ENCODE results near the gene GINS2. TPM values are rescaled to one million over a fixed set of nuclear protein-coding genes. Genes with fewer than 3 reads are reported as not detected.

The GINS2 gene
- total RNA-seq, 6 experiments from 2014 or later, result 11.8 to 24.6 (median 21.0) TPM

DNA sequence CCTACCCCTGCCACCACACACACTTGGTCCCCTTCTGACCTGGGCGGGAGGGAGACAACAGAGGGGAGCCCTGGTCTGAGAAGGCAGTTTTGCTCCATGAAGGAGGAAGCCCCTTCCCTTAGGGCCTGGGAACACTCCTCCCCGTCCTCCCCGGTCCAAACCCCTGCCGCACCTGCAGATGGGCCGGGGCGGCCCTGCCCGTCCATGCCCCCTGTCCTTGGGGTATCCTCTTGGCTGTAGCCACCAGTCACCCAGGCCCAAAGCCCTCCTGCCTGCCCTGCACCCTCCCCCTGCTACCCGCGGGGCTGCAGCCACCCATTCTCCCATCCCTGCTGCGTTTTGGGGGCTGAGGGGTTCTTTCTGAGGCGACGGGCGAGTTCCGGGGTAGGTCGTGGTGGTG is 41.8 kb downstream of the GINS2 start:
- Mint-ChIP-seq H3K4me3 (no peak overlapping the region), H3K4me1 (ENCODE audit: low read depth) (no peaks in the 10 kb centered on the region), H3K27me3 (ENCODE audit: insufficient read depth) (peaks cover 14% of the 10 kb centered on the region), H3K36me3 (ENCODE audit: low read depth) (no peaks in the 10 kb centered on the region), H3K27ac (no peak overlapping the region), H3K9me3 (no peaks in the 10 kb centered on the region)
- TF ChIP-seq, protein P1, sequence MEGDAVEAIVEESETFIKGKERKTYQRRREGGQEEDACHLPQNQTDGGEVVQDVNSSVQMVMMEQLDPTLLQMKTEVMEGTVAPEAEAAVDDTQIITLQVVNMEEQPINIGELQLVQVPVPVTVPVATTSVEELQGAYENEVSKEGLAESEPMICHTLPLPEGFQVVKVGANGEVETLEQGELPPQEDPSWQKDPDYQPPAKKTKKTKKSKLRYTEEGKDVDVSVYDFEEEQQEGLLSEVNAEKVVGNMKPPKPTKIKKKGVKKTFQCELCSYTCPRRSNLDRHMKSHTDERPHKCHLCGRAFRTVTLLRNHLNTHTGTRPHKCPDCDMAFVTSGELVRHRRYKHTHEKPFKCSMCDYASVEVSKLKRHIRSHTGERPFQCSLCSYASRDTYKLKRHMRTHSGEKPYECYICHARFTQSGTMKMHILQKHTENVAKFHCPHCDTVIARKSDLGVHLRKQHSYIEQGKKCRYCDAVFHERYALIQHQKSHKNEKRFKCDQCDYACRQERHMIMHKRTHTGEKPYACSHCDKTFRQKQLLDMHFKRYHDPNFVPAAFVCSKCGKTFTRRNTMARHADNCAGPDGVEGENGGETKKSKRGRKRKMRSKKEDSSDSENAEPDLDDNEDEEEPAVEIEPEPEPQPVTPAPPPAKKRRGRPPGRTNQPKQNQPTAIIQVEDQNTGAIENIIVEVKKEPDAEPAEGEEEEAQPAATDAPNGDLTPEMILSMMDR (IDR thresholded peaks at IDR 0.05), result no peak
- DNase-seq, result no peak

DNA sequence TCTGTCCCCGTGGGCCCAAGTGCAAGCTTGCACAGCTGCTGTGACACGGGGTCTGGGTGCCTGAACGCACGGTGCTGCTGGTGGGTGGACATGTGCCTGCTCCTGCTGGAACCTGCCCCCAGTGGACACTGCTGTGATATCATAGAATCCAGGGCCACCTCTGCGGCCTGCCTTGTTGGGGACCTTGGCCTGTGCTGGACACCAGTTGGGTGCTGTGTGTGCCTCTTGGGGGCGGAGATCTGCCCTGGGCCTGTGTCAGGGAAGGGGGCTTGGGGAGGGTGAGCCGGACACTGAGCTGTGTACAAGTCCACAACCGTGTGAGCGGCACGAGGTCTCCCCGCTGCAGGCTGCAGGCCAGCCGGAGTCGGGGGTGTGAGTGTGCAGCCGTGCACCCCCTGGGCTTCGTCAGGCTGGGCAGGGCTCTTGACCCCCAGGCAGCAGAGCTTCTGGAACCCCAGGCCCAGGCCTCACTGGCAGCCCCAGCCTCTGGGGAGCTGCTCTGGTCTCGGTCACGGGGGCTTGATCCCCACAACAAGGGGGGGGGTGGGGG is 42.3 kb downstream of the GINS2 start:
- H3K27me3 Mint-ChIP-seq (ENCODE audit: insufficient read depth), result peaks cover 14% of the 10 kb centered on the region
- no peak overlapping the region for H3K4me3 Mint-ChIP-seq
- no peaks in the 10 kb centered on the region for H3K4me1 Mint-ChIP-seq (ENCODE audit: low read depth)
- no peak overlapping the region for H3K27ac Mint-ChIP-seq
- TF ChIP-seq, protein P1 (IDR thresholded peaks at IDR 0.05), result no peak
- no peaks in the 10 kb centered on the region for H3K36me3 Mint-ChIP-seq (ENCODE audit: low read depth)
- H3K9me3 Mint-ChIP-seq, result no peaks in the 10 kb centered on the region
- no peak for DNase-seq

DNA sequence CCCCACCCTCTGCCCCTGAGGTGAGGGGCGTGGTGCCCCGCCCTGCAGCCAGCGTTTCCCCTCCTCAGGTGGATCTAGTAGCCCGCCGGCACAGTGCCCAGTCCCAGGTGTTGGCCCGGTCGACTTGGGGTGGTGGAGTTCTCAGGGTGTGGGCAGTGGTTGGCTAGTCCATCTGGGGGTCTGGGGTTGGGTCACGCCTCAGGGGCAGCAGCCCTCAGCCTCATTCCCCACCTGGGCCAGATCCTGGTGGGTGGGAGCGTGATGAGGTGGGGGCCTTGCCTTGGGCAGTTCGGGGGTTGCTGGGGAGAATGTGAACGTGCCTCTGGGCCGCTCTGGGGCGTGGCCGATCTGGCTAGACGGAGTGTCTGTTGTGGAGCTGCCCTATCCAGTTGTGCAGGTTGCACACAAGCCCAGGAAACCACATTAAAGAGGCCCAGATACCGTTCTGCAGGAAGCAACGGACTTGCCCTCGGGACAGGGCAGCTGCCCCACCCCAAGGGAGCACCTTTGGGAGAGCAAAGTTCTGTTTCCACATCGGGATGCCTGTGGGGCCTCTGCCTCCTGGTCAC is 43.6 kb downstream of the GINS2 start:
- Mint-ChIP-seq H3K9me3 (no peaks in the 10 kb centered on the region), H3K4me1 (ENCODE audit: low read depth) (no peaks in the 10 kb centered on the region), H3K27ac (no peak overlapping the region), H3K36me3 (ENCODE audit: low read depth) (no peaks in the 10 kb centered on the region), H3K4me3 (no peak overlapping the region), H3K27me3 (ENCODE audit: insufficient read depth) (peaks cover 14% of the 10 kb centered on the region)
- DNase-seq, result no peak
- TF ChIP-seq, protein P1 (IDR thresholded peaks at IDR 0.05), result no peak

DNA sequence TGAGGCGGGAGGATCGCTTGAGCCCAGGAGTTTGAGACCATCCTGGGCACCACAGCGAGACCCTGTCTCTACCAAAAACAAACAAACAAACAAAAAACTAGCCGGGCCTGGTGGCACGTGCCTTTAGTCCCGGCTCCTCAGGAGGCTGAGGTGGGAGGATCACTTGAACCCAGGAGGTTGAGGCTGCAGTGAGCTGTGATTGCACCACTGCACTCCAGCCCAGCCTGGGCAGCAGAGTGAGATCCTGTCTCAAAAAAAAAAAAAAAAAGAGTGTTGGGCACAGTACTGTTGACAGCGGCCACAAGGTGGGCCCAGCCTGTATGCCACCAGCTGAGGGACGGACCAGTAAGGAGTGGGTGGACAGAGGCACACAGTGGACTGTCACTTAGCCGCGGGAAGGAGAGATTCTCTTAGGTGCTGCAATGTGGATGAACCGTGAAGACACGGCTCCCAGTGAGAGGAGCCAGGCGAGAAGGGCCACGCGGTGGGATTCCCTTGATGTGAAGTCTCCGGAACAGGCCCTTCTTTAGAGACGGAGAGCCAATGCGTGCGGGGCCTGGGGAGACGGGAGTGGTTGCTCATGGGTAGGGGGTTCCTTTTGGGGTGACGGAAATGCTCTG is 44.6 kb downstream of the GINS2 start:
- TF ChIP-seq, protein P1 (IDR thresholded peaks at IDR 0.05), result no peak
- no peaks in the 10 kb centered on the region for H3K4me1 Mint-ChIP-seq (ENCODE audit: low read depth)
- no peak for DNase-seq
- H3K27me3 Mint-ChIP-seq (ENCODE audit: insufficient read depth), result peaks cover 14% of the 10 kb centered on the region
- H3K27ac Mint-ChIP-seq, result no peak overlapping the region
- no peak overlapping the region for H3K4me3 Mint-ChIP-seq
- H3K36me3 Mint-ChIP-seq (ENCODE audit: low read depth), result no peaks in the 10 kb centered on the region
- H3K9me3 Mint-ChIP-seq, result no peaks in the 10 kb centered on the region

DNA sequence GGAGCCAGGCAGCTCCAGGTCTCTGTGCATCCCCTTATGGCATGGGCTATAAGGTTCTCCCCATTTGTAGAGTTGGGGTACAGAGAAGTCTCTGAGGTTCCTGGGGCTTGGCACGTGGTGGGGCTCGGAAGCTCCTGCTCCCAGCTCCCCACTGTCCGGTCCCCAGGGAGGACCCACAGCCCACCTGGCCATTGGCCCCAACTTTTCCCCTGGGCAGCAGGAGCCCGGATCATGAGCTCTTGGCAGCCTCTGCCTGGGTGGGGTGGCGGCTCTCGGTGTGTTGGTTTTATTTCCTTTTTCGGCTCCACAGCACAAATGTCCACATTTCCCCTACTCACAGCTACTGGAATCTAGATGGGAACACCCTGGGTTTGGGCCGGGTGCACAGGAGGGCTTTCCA is 45.1 kb downstream of the GINS2 start:
- Mint-ChIP-seq H3K27ac (no peak overlapping the region), H3K27me3 (ENCODE audit: insufficient read depth) (peaks cover 14% of the 10 kb centered on the region), H3K4me1 (ENCODE audit: low read depth) (no peaks in the 10 kb centered on the region), H3K9me3 (no peaks in the 10 kb centered on the region), H3K36me3 (ENCODE audit: low read depth) (no peaks in the 10 kb centered on the region), H3K4me3 (no peak overlapping the region)
- TF ChIP-seq, protein P1 (IDR thresholded peaks at IDR 0.05), result no peak
- DNase-seq, result no peak
